HEK293 (cell line): ENCODE data around the gene MSRB1.

Experiments used
- KLF1 ChIP-seq: fragments of 450-650 bp; formaldehyde crosslinking; IDR thresholded peaks from 2 replicates; pipeline ENCODE4 v1.5.1; 2016; ENCODE audit warnings: missing biosample characterization, missing genetic modification characterization
- REST ChIP-seq: fragments of 450-650 bp; formaldehyde crosslinking; IDR thresholded peaks from 2 replicates; pipeline ENCODE4 v1.5.1; 2016; ENCODE audit warnings: missing biosample characterization, missing genetic modification characterization
- ZNF221 ChIP-seq: fragments of 450-650 bp; formaldehyde crosslinking; IDR thresholded peaks from 2 replicates; pipeline ENCODE4 v1.5.1; 2017; ENCODE audit warnings: missing biosample characterization, missing genetic modification characterization, borderline replicate concordance
- ZNF513 ChIP-seq: fragments of 450-650 bp; IDR thresholded peaks from 2 replicates; pipeline ENCODE4 v1.5.1; 2018; ENCODE audit warnings: missing biosample characterization, missing genetic modification characterization
- ZNF624 ChIP-seq: fragments of 450-650 bp; formaldehyde crosslinking; IDR thresholded peaks from 2 replicates; pipeline ENCODE4 v1.5.1; 2017; ENCODE audit warnings: missing biosample characterization, missing genetic modification characterization
- ZNF76 ChIP-seq: fragments of 450-650 bp; formaldehyde crosslinking; IDR thresholded peaks from 2 replicates; pipeline ENCODE4; 2016; ENCODE audit warnings: low read depth, missing biosample characterization, missing genetic modification characterization, borderline replicate concordance

DNA sequence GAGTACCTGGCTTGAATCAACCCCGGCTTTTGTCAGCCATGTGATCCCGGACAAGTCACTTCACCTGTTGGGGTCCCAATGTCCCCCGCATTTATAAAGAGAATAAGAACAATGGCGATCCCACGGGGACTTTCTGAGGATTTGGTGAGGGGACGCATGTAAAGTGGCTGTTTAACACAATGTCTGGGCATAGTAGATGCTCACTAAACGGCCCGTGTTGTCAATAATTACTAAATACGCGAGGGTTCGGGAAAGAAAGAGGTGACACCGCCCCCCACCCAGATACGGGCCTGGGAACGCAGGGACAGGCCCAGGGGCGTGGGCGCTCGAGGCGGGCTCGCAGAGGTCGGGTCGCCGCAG, 48.6 kb upstream of the MSRB1 start:
- TF ChIP-seq ZNF76 (no peak), ZNF513 (tag by site-specific recombination) (no peak), KLF1 (tag by site-specific recombination) (no peak), ZNF221 (tag by site-specific recombination) (no peak), REST (no peak), ZNF624 (tag by site-specific recombination) (no peak)
